Liver (tissue), 9 donors: ENCODE measurements around the gene GRK2. TPM values are rescaled to one million over a fixed set of nuclear protein-coding genes. Genes with fewer than 3 reads are reported as not detected.

Experiments used
- DNase-seq: peaks from one replicate; pipeline ENCODE4 v3.0.0-alpha.2; 2017; ENCODE audit warnings: low spot score
- H3K27ac ChIP-seq, 2 donors: one replicate each; pipeline ENCODE4 v1.7.0; 2013; ENCODE audit warnings: inconsistent platforms in 2 of 2, low read length in 2 of 2, control low read depth in 1 of 2, low read depth in 1 of 2, mild to moderate bottlenecking in 1 of 2
- H3K27me3 ChIP-seq, 4 donors: one replicate each; pipeline versions ENCODE4 v1.6.1 to v1.7.0; 2013; ENCODE audit warnings: low read length in 3 of 4, inconsistent platforms in 1 of 4, mild to moderate bottlenecking in 1 of 4, moderate library complexity in 1 of 4; ENCODE audit not compliant: control insufficient read depth in 4 of 4, insufficient read depth in 4 of 4
- H3K36me3 ChIP-seq, 4 donors: one replicate each; pipeline versions ENCODE4 v1.6.1 to v1.7.0; 2013; ENCODE audit warnings: low read length in 3 of 4, mild to moderate bottlenecking in 3 of 4, low read depth in 1 of 4, moderate library complexity in 1 of 4; ENCODE audit not compliant: control insufficient read depth in 4 of 4, insufficient read depth in 3 of 4
- H3K4me1 ChIP-seq, 4 donors: one replicate each; pipeline versions ENCODE4 v1.6.1 to v1.7.0; 2013; ENCODE audit warnings: low read length in 3 of 4, mild to moderate bottlenecking in 3 of 4, moderate library complexity in 1 of 4; ENCODE audit not compliant: control insufficient read depth in 4 of 4, insufficient read depth in 4 of 4
- H3K4me3 ChIP-seq, 3 donors: one replicate each; pipeline versions ENCODE4 v1.6.1 to v1.7.0; 2013; ENCODE audit warnings: low read length in 3 of 3, control low read depth in 1 of 3, low read depth in 1 of 3, mild to moderate bottlenecking in 1 of 3
- H3K9ac ChIP-seq, 2 donors: one replicate each; pipeline ENCODE4 v1.7.0; 2013; ENCODE audit warnings: low read length in 2 of 2, mild to moderate bottlenecking in 2 of 2, moderate library complexity in 2 of 2, control low read depth in 1 of 2, low read depth in 1 of 2
- H3K9me3 ChIP-seq, 4 donors: one replicate each; pipeline versions ENCODE4 v1.6.1 to v1.7.0; 2013; ENCODE audit warnings: low read length in 3 of 4; ENCODE audit not compliant: control insufficient read depth in 4 of 4
- FOXA1 ChIP-seq: IDR thresholded peaks from 2 replicates; pipeline ENCODE4 v1.6.1; 2016; ENCODE audit warnings: antibody characterized with exemption
- FOXA2 ChIP-seq: IDR thresholded peaks from 2 replicates; pipeline ENCODE4 v1.6.1; 2016; ENCODE audit warnings: antibody characterized with exemption
- GABPA ChIP-seq, 2 donors: IDR thresholded peaks in 1 of 2; conservative IDR thresholded peaks in 1 of 2; 2 replicates each; pipeline ENCODE4 v1.6.1; 2016; ENCODE audit warnings: antibody characterized with exemption in 2 of 2, mild to moderate bottlenecking in 1 of 2, moderate library complexity in 1 of 2
- HNF4A ChIP-seq, 2 donors: conservative IDR thresholded peaks; 2 replicates each; pipeline ENCODE4 v1.6.1; 2016; ENCODE audit warnings: antibody characterized with exemption in 2 of 2, mild to moderate bottlenecking in 2 of 2
- HNF4G ChIP-seq: IDR thresholded peaks from 2 replicates; pipeline ENCODE4 v1.6.1; 2016; ENCODE audit warnings: antibody characterized with exemption
- JUND ChIP-seq, 2 donors: IDR thresholded peaks; 2 replicates each; pipeline ENCODE4 v1.6.1; 2016; ENCODE audit warnings: antibody characterized with exemption in 2 of 2
- NR2F2 ChIP-seq: IDR thresholded peaks from 2 replicates; pipeline ENCODE4 v1.6.1; 2016; ENCODE audit warnings: antibody characterized with exemption
- RAD21 ChIP-seq, 2 donors: IDR thresholded peaks; 2 replicates each; pipeline ENCODE4 v1.6.1; 2016; ENCODE audit warnings: antibody characterized with exemption in 2 of 2, mild to moderate bottlenecking in 2 of 2
- RXRA ChIP-seq, 2 donors: IDR thresholded peaks; 2 replicates each; pipeline ENCODE4 v1.6.1; 2017 to 2018; ENCODE audit warnings: antibody characterized with exemption in 2 of 2, mild to moderate bottlenecking in 1 of 2
- SP1 ChIP-seq: IDR thresholded peaks from 2 replicates; pipeline ENCODE4 v1.6.1; 2018; ENCODE audit warnings: antibody characterized with exemption, mild to moderate bottlenecking
- TAF1 ChIP-seq: conservative IDR thresholded peaks from 2 replicates; pipeline ENCODE4 v1.6.1; 2016; ENCODE audit warnings: antibody characterized with exemption, mild to moderate bottlenecking
- YY1 ChIP-seq: IDR thresholded peaks from 2 replicates; pipeline ENCODE4 v1.6.1; 2016; ENCODE audit warnings: antibody characterized with exemption, mild to moderate bottlenecking
- WGBS: extraction: QIAGEN DNeasy Blood & Tissue Kit; methylation state at CpG from one replicate; pipeline ENCODE4 v1.1.7; 2013; 5-methylcytosine and 5-hydroxymethylcytosine counted together
- polyA plus RNA-seq, 2 donors: library from polyadenylated mRNA; stranded (reverse) in 1 of 2; unstranded in 1 of 2; fragments of 200-250 nt in 1 of 2; fragments of >200 nt in 1 of 2; fragmentation: Nextera tagmentation in 1 of 2; extraction: Ambion mirVana in 1 of 2; gene quantifications; one replicate each; pipeline versions ENCODE4 v1.2.1 to v1.2.3, GENCODE V29; 2013 to 2015
- total RNA-seq, 2 donors: library from RNA; depleted of rRNA; stranded (reverse); fragments of >200 nt; gene quantifications; one replicate each; pipeline ENCODE4 v1.2.3, GENCODE V29; 2014
- TF ChIP-seq, protein P1 (sequence below): IDR thresholded peaks from 2 replicates; pipeline ENCODE4 v1.6.1; 2016; ENCODE audit warnings: antibody characterized with exemption
- TF ChIP-seq, protein P2 (sequence below): IDR thresholded peaks from 2 replicates; pipeline ENCODE4 v1.6.1; 2016; ENCODE audit warnings: antibody characterized with exemption
- TF ChIP-seq, protein P3 (sequence below): fragments of 150-350 bp; IDR thresholded peaks from 2 replicates; pipeline ENCODE4 v1.5.1; 2017; ENCODE audit warnings: improper control_type of control experiment, low read depth, low read length; ENCODE audit not compliant: missing input control
- TF ChIP-seq, protein P4 (sequence below): IDR thresholded peaks from 2 replicates; pipeline ENCODE4 v1.6.1; 2016; ENCODE audit warnings: antibody characterized with exemption
- donor health status: healthy.
- donor health status: healthy.
- donor health status: healthy.
- donor health status: healthy.
- donor health status: healthy.

Gene GRK2
- total and polyA plus RNA-seq, 4 donors: 13.4 to 41.4 (median 31.7) TPM

DNA sequence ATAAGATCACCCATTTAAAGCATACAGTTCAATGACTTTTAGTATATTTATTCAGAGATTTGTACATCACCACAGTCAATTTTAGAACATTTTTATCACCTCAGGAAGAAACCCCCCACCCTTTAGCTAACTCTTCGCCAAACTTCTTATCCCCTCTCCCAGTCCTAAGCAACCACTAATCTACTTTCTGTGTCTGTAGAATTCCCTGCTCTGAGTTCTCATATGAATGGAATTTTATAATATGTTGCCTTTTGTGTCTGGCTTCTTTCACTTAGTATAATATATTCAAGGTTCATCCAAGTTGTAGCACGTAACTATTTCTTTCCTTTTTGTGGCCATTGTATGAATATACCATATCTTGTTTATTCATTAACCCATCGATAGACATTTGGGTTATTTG, 26.4 kb downstream of the GRK2 start:
- no peak for TF ChIP-seq SP1
- TF ChIP-seq HNF4A (conservative IDR thresholded peaks at IDR 0.05): no peak
- TF ChIP-seq NR2F2: no peak
- no peak for TF ChIP-seq FOXA2
- TF ChIP-seq, protein P1, sequence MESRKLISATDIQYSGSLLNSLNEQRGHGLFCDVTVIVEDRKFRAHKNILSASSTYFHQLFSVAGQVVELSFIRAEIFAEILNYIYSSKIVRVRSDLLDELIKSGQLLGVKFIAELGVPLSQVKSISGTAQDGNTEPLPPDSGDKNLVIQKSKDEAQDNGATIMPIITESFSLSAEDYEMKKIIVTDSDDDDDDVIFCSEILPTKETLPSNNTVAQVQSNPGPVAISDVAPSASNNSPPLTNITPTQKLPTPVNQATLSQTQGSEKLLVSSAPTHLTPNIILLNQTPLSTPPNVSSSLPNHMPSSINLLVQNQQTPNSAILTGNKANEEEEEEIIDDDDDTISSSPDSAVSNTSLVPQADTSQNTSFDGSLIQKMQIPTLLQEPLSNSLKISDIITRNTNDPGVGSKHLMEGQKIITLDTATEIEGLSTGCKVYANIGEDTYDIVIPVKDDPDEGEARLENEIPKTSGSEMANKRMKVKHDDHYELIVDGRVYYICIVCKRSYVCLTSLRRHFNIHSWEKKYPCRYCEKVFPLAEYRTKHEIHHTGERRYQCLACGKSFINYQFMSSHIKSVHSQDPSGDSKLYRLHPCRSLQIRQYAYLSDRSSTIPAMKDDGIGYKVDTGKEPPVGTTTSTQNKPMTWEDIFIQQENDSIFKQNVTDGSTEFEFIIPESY: no peak
- TF ChIP-seq, protein P2, sequence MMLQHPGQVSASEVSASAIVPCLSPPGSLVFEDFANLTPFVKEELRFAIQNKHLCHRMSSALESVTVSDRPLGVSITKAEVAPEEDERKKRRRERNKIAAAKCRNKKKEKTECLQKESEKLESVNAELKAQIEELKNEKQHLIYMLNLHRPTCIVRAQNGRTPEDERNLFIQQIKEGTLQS: no peak
- 61% methylated on average over 3 of the region's 3 CpGs for WGBS
- Histone ChIP-seq H3K4me3 (no peak overlapping the region), H3K27ac (no peak overlapping the region), H3K36me3 (peaks cover 0 to 3% (median 3%) of the 10 kb centered on the region in 4 donors), H3K4me1 (peaks cover 0 to 20% (median 11%) of the 10 kb centered on the region in 4 donors), H3K9ac (no peak overlapping the region), H3K9me3 (no peaks in the 10 kb centered on the region), H3K27me3 (no peaks in the 10 kb centered on the region)
- DNase-seq: no peak

DNA sequence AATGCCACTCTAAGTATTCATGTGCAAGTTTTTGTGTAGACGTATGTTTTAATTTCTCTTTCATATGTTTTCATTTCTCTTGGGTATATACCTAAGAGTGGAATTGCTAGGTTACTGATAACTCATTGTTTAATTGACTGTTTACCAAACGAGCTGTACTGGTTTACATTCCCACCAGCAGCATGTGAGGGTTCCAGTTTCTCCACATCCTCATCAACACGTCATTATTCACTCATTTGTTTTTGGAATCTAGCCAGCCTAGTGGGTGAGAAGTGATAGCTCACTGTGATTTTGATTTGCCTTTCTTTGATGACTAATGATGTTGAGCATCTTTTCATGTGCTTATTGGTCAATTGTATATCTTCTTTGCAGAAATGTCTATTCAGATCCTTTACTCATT, 26.8 kb downstream of the GRK2 start:
- H3K36me3 ChIP-seq: peaks cover 0 to 3% (median 3%) of the 10 kb centered on the region in 4 donors
- H3K4me3 ChIP-seq: no peak overlapping the region
- no peak overlapping the region for H3K9ac ChIP-seq
- TF ChIP-seq RAD21 (IDR thresholded peaks at IDR 0.05) (no peak), NR2F2 (no peak), JUND (IDR thresholded peaks at IDR 0.05) (no peak), FOXA1 (no peak), HNF4G (no peak), HNF4A (conservative IDR thresholded peaks at IDR 0.05) (no peak), TAF1 (no peak), GABPA (IDR thresholded peaks at IDR 0.05 in 1 of 2, conservative IDR thresholded peaks at IDR 0.05 in 1 of 2) (no peak), SP1 (no peak), RXRA (IDR thresholded peaks at IDR 0.05) (no peak), YY1 (no peak)
- TF ChIP-seq, protein P3, sequence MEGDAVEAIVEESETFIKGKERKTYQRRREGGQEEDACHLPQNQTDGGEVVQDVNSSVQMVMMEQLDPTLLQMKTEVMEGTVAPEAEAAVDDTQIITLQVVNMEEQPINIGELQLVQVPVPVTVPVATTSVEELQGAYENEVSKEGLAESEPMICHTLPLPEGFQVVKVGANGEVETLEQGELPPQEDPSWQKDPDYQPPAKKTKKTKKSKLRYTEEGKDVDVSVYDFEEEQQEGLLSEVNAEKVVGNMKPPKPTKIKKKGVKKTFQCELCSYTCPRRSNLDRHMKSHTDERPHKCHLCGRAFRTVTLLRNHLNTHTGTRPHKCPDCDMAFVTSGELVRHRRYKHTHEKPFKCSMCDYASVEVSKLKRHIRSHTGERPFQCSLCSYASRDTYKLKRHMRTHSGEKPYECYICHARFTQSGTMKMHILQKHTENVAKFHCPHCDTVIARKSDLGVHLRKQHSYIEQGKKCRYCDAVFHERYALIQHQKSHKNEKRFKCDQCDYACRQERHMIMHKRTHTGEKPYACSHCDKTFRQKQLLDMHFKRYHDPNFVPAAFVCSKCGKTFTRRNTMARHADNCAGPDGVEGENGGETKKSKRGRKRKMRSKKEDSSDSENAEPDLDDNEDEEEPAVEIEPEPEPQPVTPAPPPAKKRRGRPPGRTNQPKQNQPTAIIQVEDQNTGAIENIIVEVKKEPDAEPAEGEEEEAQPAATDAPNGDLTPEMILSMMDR: no peak
- TF ChIP-seq, protein P1: no peak
- TF ChIP-seq, protein P2: no peak
- TF ChIP-seq, protein P4, sequence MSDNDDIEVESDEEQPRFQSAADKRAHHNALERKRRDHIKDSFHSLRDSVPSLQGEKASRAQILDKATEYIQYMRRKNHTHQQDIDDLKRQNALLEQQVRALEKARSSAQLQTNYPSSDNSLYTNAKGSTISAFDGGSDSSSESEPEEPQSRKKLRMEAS: no peak
- peaks cover 0 to 16% (median 7%) of the 10 kb centered on the region in 4 donors for H3K4me1 ChIP-seq
- no peaks in the 10 kb centered on the region for H3K27me3 ChIP-seq
- no peaks in the 10 kb centered on the region for H3K9me3 ChIP-seq
- H3K27ac ChIP-seq: no peak overlapping the region
- no peak for DNase-seq
- WGBS: 68% methylated on average over 3 of the region's 3 CpGs
